Uterus (tissue), 4 donors: Measurements from ENCODE around the gene LLPH. TPM values are rescaled to one million over a fixed set of nuclear protein-coding genes. Genes with fewer than 3 reads are reported as not detected.

ENCODE experiments used
- DNase-seq, 2 donors: peaks; one replicate each; pipeline ENCODE4 v3.0.0-alpha.2; 2019 to 2020
- H3K27ac ChIP-seq, 2 donors: fragments of 200-600 bp; sonication (generic); 1 replicate in 1 of 2; 2 replicates in 1 of 2; pipeline ENCODE4 v1.5.1; 2016 to 2018
- H3K27me3 ChIP-seq, 2 donors: fragments of 200-600 bp; sonication (generic); one replicate each; pipeline ENCODE4 v1.5.1; 2018 to 2019; ENCODE audit warnings: control low read depth in 1 of 2
- H3K36me3 ChIP-seq, 2 donors: fragments of 200-600 bp; sonication (generic); one replicate each; pipeline ENCODE4 v1.5.1; 2019; ENCODE audit warnings: control low read depth in 1 of 2
- H3K4me1 ChIP-seq, 2 donors: fragments of 200-600 bp; sonication (generic); one replicate each; pipeline ENCODE4 v1.5.1; 2018 to 2019; ENCODE audit warnings: control low read depth in 1 of 2
- H3K4me3 ChIP-seq, 2 donors: fragments of 200-600 bp; sonication (generic); 1 replicate in 1 of 2; 2 replicates in 1 of 2; pipeline ENCODE4 v1.5.1; 2018 to 2019; ENCODE audit warnings: mild to moderate bottlenecking in 1 of 2
- H3K9me3 ChIP-seq, 2 donors: fragments of 200-600 bp; sonication (generic); one replicate each; pipeline ENCODE4 v1.5.1; 2019; ENCODE audit warnings: control low read depth in 1 of 2
- CTCF ChIP-seq, 4 experiments: fragments of 200-600 bp in 2 of 4; fragments of 450-650 bp in 2 of 4; sonication (generic) in 2 of 4; IDR thresholded peaks; one replicate each; pipeline ENCODE4 v1.5.1; 2016 to 2019; ENCODE audit warnings: antibody characterized with exemption in 4 of 4, mild to moderate bottlenecking in 2 of 4, moderate library complexity in 1 of 4
- POLR2A ChIP-seq, 2 donors: fragments of 450-650 bp; IDR thresholded peaks; one replicate each; pipeline ENCODE4 v1.6.1; 2016; ENCODE audit warnings: antibody characterized with exemption in 2 of 2, mild to moderate bottlenecking in 1 of 2, moderate library complexity in 1 of 2
- intact Hi-C: fragments of 100-400 bp; cut with DNase I; formaldehyde crosslinking; loops from one replicate; pipeline ENCODE4 v1.15.1; 2023; ENCODE audit warnings: low total_unique reads
- total RNA-seq, 4 donors: library from RNA; depleted of rRNA in 3 of 4; stranded (reverse); fragments of >200 nt in 3 of 4; gene quantifications; one replicate each; pipeline versions ENCODE4 v1.1.0 to v1.2.4, GENCODE V29; 2014 to 2023
- donor health status: DM: yes; HTN: yes; CAD: no.

The LLPH gene
- total RNA-seq, 4 donors from 2014 or later, result 3.5 to 17.1 (median 7.2) TPM

- intact Hi-C loops, result no loop called here
- TF ChIP-seq POLR2A (IDR thresholded peaks at IDR 0.05), result no peak
- no peak for TF ChIP-seq CTCF (IDR thresholded peaks at IDR 0.05)
- Histone ChIP-seq H3K27ac (no peak overlapping the region), H3K4me3 (no peak overlapping the region), H3K36me3 (no peaks in the 10 kb centered on the region), H3K27me3 (no peaks in the 10 kb centered on the region), H3K4me1 (no peaks in the 10 kb centered on the region), H3K9me3 (no peaks in the 10 kb centered on the region)
- no peak for DNase-seq
These were observed 1.9 kb upstream of the LLPH start for GRCh38 chr12:66132408-66132807.

- Histone ChIP-seq H3K36me3 (no peaks in the 10 kb centered on the region), H3K9me3 (no peaks in the 10 kb centered on the region), H3K27me3 (no peaks in the 10 kb centered on the region), H3K4me1 (no peaks in the 10 kb centered on the region), H3K4me3 (peak overlapping the region; percentile 76 to 77), H3K27ac (peak overlapping the region; percentile 57 to 64)
- DNase-seq, result no peak
- intact Hi-C loops, result no loop called here
- TF ChIP-seq POLR2A (IDR thresholded peaks at IDR 0.05), result no peak
- TF ChIP-seq CTCF (IDR thresholded peaks at IDR 0.05), result no peak
These were observed 628 bp upstream of the LLPH start for GRCh38 chr12:66131067-66131688.

- peak overlapping the region; percentile 57 to 64 for H3K27ac ChIP-seq
- H3K27me3 ChIP-seq, result no peaks in the 10 kb centered on the region
- no peaks in the 10 kb centered on the region for H3K9me3 ChIP-seq
- TF ChIP-seq POLR2A (IDR thresholded peaks at IDR 0.05) (no peak), CTCF (IDR thresholded peaks at IDR 0.05) (no peak)
- H3K36me3 ChIP-seq, result no peaks in the 10 kb centered on the region
- intact Hi-C loops, result no loop called here
- no peak for DNase-seq
- H3K4me1 ChIP-seq, result no peaks in the 10 kb centered on the region
- peak overlapping the region; percentile 76 to 77 for H3K4me3 ChIP-seq
These were observed 650 bp downstream of the LLPH start for GRCh38 chr12:66129934-66130266.

GRCh38 chr12:66127650-66128049, 2.9 kb downstream of the LLPH start:
- intact Hi-C loops, result no loop called here
- H3K9me3 ChIP-seq, result no peaks in the 10 kb centered on the region
- no peaks in the 10 kb centered on the region for H3K4me1 ChIP-seq
- no peaks in the 10 kb centered on the region for H3K27me3 ChIP-seq
- H3K27ac ChIP-seq, result no peak overlapping the region
- TF ChIP-seq CTCF (IDR thresholded peaks at IDR 0.05) (no peak), POLR2A (IDR thresholded peaks at IDR 0.05) (no peak)
- no peak overlapping the region for H3K4me3 ChIP-seq
- no peak for DNase-seq
- no peaks in the 10 kb centered on the region for H3K36me3 ChIP-seq

GRCh38 chr12:66120477-66120876, 10.1 kb downstream of the LLPH start:
- TF ChIP-seq POLR2A (IDR thresholded peaks at IDR 0.05) (no peak), CTCF (IDR thresholded peaks at IDR 0.05) (no peak)
- Histone ChIP-seq H3K27ac (no peak overlapping the region), H3K9me3 (no peaks in the 10 kb centered on the region), H3K27me3 (no peaks in the 10 kb centered on the region), H3K36me3 (no peaks in the 10 kb centered on the region), H3K4me3 (no peak overlapping the region), H3K4me1 (no peaks in the 10 kb centered on the region)
- intact Hi-C loops, result no loop called here
- DNase-seq, result no peak
